GM18498 (cell line): ENCODE measurements around the gene TUBB2B.
"Not testable (repeated sequence)": the region's sequence is repeated elsewhere in the genome, so short reads cannot be mapped to it uniquely, and the experiment has no call there.

Experiments used
- ATAC-seq: cut with Tn5 transposase; IDR thresholded peaks from one replicate; pipeline ENCODE4 v1.9.1; 2021; ENCODE audit warnings: mild to moderate bottlenecking, moderate library complexity; ENCODE audit not compliant: unreplicated experiment

The TUBB2B gene

GRCh38 chr6:3258720-3259490 is 31.5 kb upstream of the TUBB2B start, which contains the start of gene PSMG4:
Gene PSMG4 (plus strand): TSS chr6:3258947. CDS start chr6:3259023, 76 bp downstream.
- ATAC-seq: peak; percentile 80

- no peak for ATAC-seq
These were observed 30.7 kb upstream of the TUBB2B start for GRCh38 chr6:3258201-3258600.

GRCh38 chr6:3253597-3253961 is 26.1 kb upstream of the TUBB2B start:
- no peak for ATAC-seq

GRCh38 chr6:3252861-3253596 is 25.6 kb upstream of the TUBB2B start:
- no peak for ATAC-seq

- no peak for ATAC-seq
These were observed 24.9 kb upstream of the TUBB2B start for GRCh38 chr6:3252369-3252768.

- peak; percentile 81 for ATAC-seq
These were observed 24.2 kb upstream of the TUBB2B start for GRCh38 chr6:3251462-3252314.

- ATAC-seq: no peak
These were observed 22.8 kb upstream of the TUBB2B start for GRCh38 chr6:3250231-3250675.

- ATAC-seq: no peak
These were observed 22.4 kb upstream of the TUBB2B start for GRCh38 chr6:3249821-3250220.

GRCh38 chr6:3247255-3248146 is 20.0 kb upstream of the TUBB2B start:
- ATAC-seq: no peak

- no peak for ATAC-seq
These were observed 17.8 kb upstream of the TUBB2B start for GRCh38 chr6:3245216-3245615.

- not testable (repeated sequence) for ATAC-seq
These were observed 17.3 kb upstream of the TUBB2B start for GRCh38 chr6:3244832-3245161.

- no peak for ATAC-seq
These were observed 16.8 kb upstream of the TUBB2B start for GRCh38 chr6:3244003-3244831.

GRCh38 chr6:3242768-3243167 is 15.3 kb upstream of the TUBB2B start:
- no peak for ATAC-seq

GRCh38 chr6:3241745-3242144 is 14.3 kb upstream of the TUBB2B start:
- ATAC-seq: not testable (repeated sequence)

GRCh38 chr6:3240595-3240994 is 13.1 kb upstream of the TUBB2B start:
- ATAC-seq: no peak

GRCh38 chr6:3239110-3239830 is 11.8 kb upstream of the TUBB2B start:
- ATAC-seq: no peak

- ATAC-seq: no peak
These were observed 10.6 kb upstream of the TUBB2B start for GRCh38 chr6:3237761-3238662.

- no peak for ATAC-seq
These were observed 8.6 kb upstream of the TUBB2B start for GRCh38 chr6:3236005-3236404.
